Choroid plexus epithelial cell (primary cell): Measurements from ENCODE around the gene ITGA6.

Experiments used
- DNase-seq: peaks from one replicate; pipeline ENCODE4 v3.0.0-alpha.2; 2010; ENCODE audit warnings: low read depth
- H3K4me3 ChIP-seq: 2 replicates; pipeline ENCODE4 v1.5.1; 2011; ENCODE audit warnings: low read depth, mild to moderate bottlenecking, control low read depth, low read length, moderate library complexity
- TF ChIP-seq, protein P1 (sequence below): conservative IDR thresholded peaks from 2 replicates; pipeline ENCODE4 v1.5.1; 2011; ENCODE audit warnings: low read depth, mild to moderate bottlenecking, control low read depth, inconsistent platforms, low read length, moderate library complexity

The ITGA6 gene

DNA sequence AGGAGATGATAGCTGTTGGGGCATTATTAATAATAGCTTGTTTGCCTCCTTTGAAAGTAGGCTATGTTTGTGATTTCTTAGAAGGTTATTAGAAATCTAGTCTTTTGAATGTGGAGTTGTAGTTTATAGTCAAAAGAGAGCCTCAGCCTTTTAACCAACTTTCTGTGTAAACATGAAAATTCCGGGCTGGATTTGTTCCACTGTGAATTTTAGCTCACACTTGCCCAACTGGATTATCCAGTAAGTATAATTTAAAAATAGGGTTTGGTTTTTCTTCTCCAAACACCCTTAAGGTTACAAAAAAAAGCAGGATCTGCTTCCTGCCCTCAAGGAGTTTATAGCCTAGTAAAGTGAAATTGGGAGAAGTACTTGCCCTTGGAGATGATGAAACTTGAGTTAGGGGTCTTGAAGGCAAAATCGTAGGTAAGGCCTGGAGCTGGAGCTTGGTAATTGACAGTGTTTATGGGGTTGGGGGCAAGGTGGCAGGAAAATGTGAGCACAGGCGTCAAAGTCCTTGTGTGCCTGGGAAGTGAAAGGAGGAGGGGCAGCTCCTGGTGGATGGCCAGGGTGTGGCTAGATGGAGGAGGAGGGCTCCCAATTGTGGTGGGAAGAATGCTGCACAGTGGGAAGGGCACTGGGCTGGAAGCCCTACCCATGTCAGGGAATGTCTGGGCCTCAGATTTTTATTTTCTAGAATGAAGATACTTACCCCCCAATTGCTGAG is 21.3 kb downstream of the ITGA6 start:
- DNase-seq, result no peak
- TF ChIP-seq, protein P1, sequence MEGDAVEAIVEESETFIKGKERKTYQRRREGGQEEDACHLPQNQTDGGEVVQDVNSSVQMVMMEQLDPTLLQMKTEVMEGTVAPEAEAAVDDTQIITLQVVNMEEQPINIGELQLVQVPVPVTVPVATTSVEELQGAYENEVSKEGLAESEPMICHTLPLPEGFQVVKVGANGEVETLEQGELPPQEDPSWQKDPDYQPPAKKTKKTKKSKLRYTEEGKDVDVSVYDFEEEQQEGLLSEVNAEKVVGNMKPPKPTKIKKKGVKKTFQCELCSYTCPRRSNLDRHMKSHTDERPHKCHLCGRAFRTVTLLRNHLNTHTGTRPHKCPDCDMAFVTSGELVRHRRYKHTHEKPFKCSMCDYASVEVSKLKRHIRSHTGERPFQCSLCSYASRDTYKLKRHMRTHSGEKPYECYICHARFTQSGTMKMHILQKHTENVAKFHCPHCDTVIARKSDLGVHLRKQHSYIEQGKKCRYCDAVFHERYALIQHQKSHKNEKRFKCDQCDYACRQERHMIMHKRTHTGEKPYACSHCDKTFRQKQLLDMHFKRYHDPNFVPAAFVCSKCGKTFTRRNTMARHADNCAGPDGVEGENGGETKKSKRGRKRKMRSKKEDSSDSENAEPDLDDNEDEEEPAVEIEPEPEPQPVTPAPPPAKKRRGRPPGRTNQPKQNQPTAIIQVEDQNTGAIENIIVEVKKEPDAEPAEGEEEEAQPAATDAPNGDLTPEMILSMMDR, result no peak

DNA sequence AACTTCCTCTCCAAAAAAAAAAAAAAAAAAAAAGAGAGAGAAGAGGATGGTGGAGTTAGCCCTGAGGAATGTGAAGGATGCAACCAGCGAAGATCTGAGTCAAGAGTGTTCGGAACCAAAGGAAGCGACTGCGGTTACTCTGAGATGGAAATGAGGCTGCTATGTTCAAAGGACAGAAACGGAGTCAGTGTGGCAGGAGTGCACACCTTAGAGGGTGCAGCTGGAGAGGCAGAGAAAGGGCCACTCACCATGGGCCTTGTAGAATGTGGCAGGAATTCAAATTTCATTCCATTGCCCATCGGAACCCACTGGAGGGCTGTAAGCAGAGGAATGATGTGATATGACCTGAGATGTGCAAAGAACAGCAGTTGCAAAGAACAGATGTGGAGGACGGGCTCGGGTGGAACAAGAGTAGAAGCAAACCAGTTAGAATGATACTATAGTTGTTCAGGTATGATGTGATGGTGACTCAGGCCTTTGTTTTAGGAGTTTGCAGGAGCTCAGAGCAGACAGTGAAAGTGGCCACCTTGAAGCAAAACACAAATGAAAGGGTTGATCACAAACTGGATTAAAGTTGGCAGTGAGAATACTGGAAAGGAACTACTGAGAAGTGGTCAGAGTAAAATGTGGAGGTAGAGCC is 22.6 kb downstream of the ITGA6 start:
- TF ChIP-seq, protein P1, result no peak
- no peak for DNase-seq
- H3K4me3 ChIP-seq, result no peak overlapping the region

More for the DNA sequence above, 21.3 kb downstream of the ITGA6 start:
- H3K4me3 ChIP-seq, result no peak overlapping the region

DNA sequence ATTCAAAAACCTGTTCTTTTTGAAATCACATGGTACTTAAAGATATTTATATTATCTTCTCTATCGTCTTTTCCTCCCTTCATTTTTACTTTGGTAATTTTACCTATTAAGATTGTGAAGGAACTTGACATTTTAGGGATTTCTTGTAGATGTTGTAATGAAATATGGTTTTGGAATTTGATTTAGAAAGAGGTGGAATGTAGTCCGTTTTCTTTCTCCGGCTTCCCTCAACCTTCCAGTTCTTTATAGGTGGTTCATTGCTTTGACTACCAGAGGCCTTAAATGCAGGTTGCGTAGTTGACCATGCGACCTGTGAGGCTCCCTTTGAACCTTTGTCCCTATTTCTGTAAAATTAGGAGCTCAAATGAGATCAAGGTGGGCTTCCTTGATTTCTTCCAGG is 24.5 kb downstream of the ITGA6 start:
- TF ChIP-seq, protein P1, result no peak
- H3K4me3 ChIP-seq, result no peak overlapping the region
- DNase-seq, result no peak

DNA sequence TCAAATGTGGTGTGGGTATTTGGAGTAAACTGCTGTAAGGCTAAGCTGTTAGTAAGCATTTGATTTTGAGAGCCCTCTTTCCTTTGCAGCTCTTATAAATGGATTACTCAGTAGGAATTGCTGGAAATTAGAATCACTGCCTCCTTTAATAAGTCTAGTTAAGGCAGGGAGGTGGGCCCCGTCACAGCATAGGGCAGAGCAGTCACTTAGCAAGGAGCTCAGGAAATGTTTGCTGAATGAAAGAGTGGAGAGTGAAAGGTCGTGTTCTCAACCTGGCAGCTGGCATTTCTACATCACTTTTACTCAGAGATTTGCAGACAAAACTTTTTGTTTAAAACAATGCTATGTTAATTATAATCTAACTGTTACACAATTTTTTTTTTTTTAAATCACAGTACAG is 25.5 kb downstream of the ITGA6 start:
- DNase-seq, result no peak
- no peak overlapping the region for H3K4me3 ChIP-seq
- TF ChIP-seq, protein P1, result no peak

DNA sequence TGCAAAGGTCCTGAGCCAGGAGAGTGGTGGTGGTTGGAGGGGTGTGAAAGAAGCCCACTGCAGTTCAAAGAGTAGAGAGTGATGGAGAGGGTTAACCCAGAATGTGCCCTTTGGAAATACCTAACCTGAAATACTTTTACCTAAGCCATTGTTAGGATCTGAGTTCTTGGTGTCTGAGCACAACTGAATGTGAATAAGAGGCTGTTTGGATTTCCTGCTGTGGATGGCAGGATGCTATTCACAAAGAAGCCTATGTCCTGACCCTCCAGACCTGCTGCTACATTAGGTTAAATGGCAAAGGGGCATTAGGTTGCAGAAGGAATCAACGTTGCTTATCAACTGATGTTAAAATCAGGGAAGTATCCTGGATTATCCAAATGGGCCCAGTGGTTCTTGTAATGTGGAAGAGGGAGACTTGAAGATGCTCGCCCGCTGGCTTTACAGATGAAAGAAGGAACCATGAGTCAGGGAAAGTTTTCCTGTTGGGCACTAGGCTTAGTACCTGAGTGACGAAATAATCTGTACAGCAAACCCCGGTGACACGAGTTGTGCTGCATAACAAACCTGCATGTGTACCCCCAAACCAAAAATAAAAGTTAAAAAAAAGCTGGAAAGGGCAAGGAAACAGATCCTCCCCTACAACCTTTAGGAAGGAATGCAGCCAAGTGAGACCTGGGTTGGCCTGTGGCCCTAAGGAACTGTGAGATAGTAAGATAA is 27.2 kb downstream of the ITGA6 start:
- no peak overlapping the region for H3K4me3 ChIP-seq
- DNase-seq, result no peak
- TF ChIP-seq, protein P1, result no peak

DNA sequence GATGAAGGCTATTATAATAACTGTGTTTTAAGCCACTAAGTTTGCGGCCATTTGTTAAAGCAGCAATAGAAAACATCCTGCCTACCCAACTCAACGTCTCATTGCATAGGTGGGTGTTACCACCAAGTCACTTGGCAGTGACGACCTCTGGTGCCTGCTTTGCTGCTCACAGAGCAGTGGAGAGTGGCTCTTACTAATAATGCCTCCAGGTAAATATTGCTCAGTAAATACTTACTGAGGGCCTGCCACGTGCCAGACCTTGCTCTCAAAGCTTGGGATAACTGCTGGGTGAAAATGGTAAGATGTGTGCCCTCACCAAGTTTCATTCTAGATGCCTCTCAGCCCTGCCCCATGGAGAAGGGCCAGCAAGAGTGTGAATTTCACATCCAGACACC is 27.7 kb downstream of the ITGA6 start:
- TF ChIP-seq, protein P1, result no peak
- H3K4me3 ChIP-seq, result no peak overlapping the region
- no peak for DNase-seq
